AG04449 (cell line): ENCODE measurements around the gene CEL.

ENCODE experiments used
- CTCF ChIA-PET: fragments of 350-600 bp; formaldehyde crosslinking; extraction: SDS; loops from one replicate; lab custom pipeline; 2021; ENCODE audit warnings: antibody characterized with exemption; lab: Yijun Ruan, JAX
- POLR2A ChIA-PET: fragments of 400-600, 350-600 bp; formaldehyde crosslinking; extraction: SDS; loops from one replicate; lab custom pipeline; 2020; ENCODE audit warnings: antibody characterized with exemption, inconsistent platforms; lab: Yijun Ruan, JAX
- DNase-seq: peaks from one replicate; pipeline ENCODE4 v3.0.0-alpha.2; 2010; ENCODE audit warnings: low read depth, low spot score
- H3K4me3 ChIP-seq: 2 replicates; pipeline ENCODE4 v1.5.1; 2011; ENCODE audit warnings: low read depth, mild to moderate bottlenecking, control low read depth, low read length
- CTCF ChIP-seq: IDR thresholded peaks from one replicate; pipeline ENCODE4 v1.5.1; 2011; ENCODE audit warnings: mild to moderate bottlenecking, moderate library complexity, low read length, control low read depth, inconsistent platforms; ENCODE audit not compliant: insufficient read depth; ENCODE audit errors: missing control alignments

CEL gene

DNA sequence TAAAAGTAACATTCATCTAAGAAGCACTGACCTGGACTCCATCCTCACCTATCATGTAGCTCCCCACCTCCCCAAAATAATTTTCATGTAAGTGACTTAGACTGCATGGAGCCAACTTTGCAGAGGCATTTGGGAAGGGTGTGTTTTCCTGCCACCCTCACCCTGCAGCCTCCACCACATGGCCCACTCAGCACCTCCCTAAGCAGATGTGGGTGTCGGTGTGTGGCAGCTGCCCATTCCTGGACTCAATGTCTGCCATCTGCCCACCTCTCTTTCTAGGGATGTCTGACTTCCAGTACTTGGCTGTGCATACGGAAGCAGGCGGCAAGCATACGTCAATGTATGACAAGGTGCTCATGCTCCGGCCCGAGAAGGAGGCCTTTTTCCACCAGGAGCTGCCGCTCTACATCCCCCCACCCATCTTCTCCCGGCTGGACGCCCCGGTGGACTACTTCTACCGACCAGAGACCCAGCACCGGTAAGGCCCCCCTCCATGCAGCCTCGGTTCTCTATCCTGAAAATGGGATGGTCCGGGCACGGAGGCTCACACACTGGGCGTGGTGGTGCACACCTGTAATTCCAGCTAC lies 18.2 kb upstream of the CEL start:
- POLR2A ChIA-PET, result no interaction called here
- DNase-seq, result no peak
- CTCF ChIA-PET, result interaction anchor here (5.3 to 27.8 kb wide), 3 partner anchors 11 to 102 kb away, joined by 51 to 462 read pairs (median 148); partner anchors contain the start of gene GTF3C5
- H3K4me3 ChIP-seq, result no peak overlapping the region
- TF ChIP-seq CTCF, result no peak

- CTCF ChIA-PET, result interaction anchor here (5.3 to 27.8 kb wide), 3 partner anchors 12 to 102 kb away, joined by 51 to 462 read pairs (median 148); partner anchors contain the start of gene GTF3C5
- POLR2A ChIA-PET, result no interaction called here
- H3K4me3 ChIP-seq, result no peak overlapping the region
- TF ChIP-seq CTCF, result no peak
- no peak for DNase-seq
Measured at GRCh38 chr9:133044125-133044524, 17.7 kb upstream of the CEL start.

- no peak for DNase-seq
- TF ChIP-seq CTCF, result no peak
- H3K4me3 ChIP-seq, result no peak overlapping the region
- ChIA-PET POLR2A (no interaction called here), CTCF (interaction anchor here (5.3 to 27.8 kb wide), 3 partner anchors 12 to 101 kb away, joined by 51 to 462 read pairs (median 148); partner anchors contain the start of gene GTF3C5)
Measured at GRCh38 chr9:133044661-133045060, 17.1 kb upstream of the CEL start.

GRCh38 chr9:133045132-133045531 lies 16.6 kb upstream of the CEL start:
- CTCF ChIA-PET, result interaction anchor here (0.8 to 27.8 kb wide), 4 partner anchors 7 to 101 kb away, joined by 3 to 462 read pairs (median 76); no protein-coding TSS in a partner anchor
- DNase-seq, result no peak
- TF ChIP-seq CTCF, result no peak
- POLR2A ChIA-PET, result no interaction called here
- no peak overlapping the region for H3K4me3 ChIP-seq

DNA sequence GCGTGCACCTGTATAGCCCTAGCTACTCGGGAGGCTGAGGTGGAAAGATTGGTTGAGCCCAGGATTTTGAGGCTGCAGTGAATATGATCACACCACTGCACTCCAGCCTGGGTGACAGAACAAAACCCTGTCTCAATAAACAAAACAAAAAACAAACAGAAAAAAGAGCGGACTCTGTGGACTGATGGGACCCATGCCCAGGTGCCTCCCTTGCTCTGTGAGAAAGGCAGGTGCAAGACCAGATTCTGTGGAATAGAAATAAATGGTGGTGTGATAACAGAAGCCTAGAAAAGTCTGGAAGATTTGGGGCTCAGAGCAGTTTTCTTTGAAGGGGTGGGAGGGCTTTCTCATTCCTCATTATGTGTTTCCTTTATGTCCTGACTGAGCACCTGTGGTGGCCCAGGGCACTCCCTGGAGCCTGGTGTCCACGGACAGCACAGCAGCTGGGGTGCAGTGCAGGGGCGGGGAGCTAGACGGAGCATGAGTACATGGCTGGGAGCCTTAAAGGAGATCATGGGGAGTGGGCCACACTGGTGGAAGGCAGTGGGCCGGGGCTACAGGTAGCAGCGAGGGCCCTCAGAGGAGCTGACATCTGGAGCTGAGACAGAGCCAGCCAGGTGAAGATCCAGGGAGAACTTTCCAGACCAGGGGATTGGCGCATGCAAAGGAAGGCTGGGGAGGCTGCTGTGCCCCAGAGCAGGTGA lies 15.4 kb upstream of the CEL start:
- TF ChIP-seq CTCF, result no peak
- no peak for DNase-seq
- H3K4me3 ChIP-seq, result no peak overlapping the region
- ChIA-PET POLR2A (no interaction called here), CTCF (interaction anchor here (0.8 to 27.8 kb wide), 3 partner anchors 9 to 100 kb away, joined by 3 to 462 read pairs (median 3); no protein-coding TSS in a partner anchor)

- CTCF ChIA-PET, result interaction anchor here (1.1 to 27.8 kb wide), 3 partner anchors 10 to 99 kb away, joined by 3 to 462 read pairs (median 5); no protein-coding TSS in a partner anchor
- no peak for TF ChIP-seq CTCF
- H3K4me3 ChIP-seq, result no peak overlapping the region
- DNase-seq, result no peak
- POLR2A ChIA-PET, result no interaction called here
Measured at GRCh38 chr9:133046900-133047295, 14.9 kb upstream of the CEL start.
